HG03442 (cell line): ENCODE measurements around the gene RC3H2.
"Not testable (repeated sequence)": the region's sequence is repeated elsewhere in the genome, so short reads cannot be mapped to it uniquely, and the experiment has no call there.

ENCODE experiments used
- ATAC-seq: cut with Tn5 transposase; IDR thresholded peaks from one replicate; pipeline ENCODE4 v1.9.1; 2021; ENCODE audit warnings: mild to moderate bottlenecking, moderate library complexity; ENCODE audit not compliant: unreplicated experiment

Gene RC3H2

GRCh38 chr9:122848256-122848943 lies 56.8 kb downstream of the RC3H2 start:
- no peak for ATAC-seq

- no peak for ATAC-seq
These were observed 58.7 kb downstream of the RC3H2 start for GRCh38 chr9:122846371-122846940.

- no peak for ATAC-seq
These were observed 60.0 kb downstream of the RC3H2 start for GRCh38 chr9:122845116-122845515.

- no peak for ATAC-seq
These were observed 61.0 kb downstream of the RC3H2 start for GRCh38 chr9:122844137-122844536.

- ATAC-seq: no peak
These were observed 63.7 kb downstream of the RC3H2 start for GRCh38 chr9:122841501-122841900.

GRCh38 chr9:122838441-122838840 lies 66.7 kb downstream of the RC3H2 start:
- ATAC-seq: not testable (repeated sequence)

- no peak for ATAC-seq
These were observed 67.8 kb downstream of the RC3H2 start for GRCh38 chr9:122837266-122837850.

- ATAC-seq: no peak
These were observed 69.8 kb downstream of the RC3H2 start for GRCh38 chr9:122835313-122835731.

GRCh38 chr9:122832194-122832593 lies 73.0 kb downstream of the RC3H2 start:
- no peak for ATAC-seq

- not testable (repeated sequence) for ATAC-seq
These were observed 76.2 kb downstream of the RC3H2 start for GRCh38 chr9:122828965-122829284.

- ATAC-seq: peak; percentile 16
These were observed 77.4 kb downstream of the RC3H2 start for GRCh38 chr9:122827761-122828093.

GRCh38 chr9:122822938-122823337 lies 82.2 kb downstream of the RC3H2 start:
- ATAC-seq: no peak

- ATAC-seq: no peak
These were observed 83.1 kb downstream of the RC3H2 start for GRCh38 chr9:122822056-122822455.

GRCh38 chr9:122821278-122821943 lies 83.7 kb downstream of the RC3H2 start:
- no peak for ATAC-seq

GRCh38 chr9:122820490-122820845 lies 84.7 kb downstream of the RC3H2 start:
- no peak for ATAC-seq

- no peak for ATAC-seq
These were observed 85.2 kb downstream of the RC3H2 start for GRCh38 chr9:122819791-122820489.

- no peak for ATAC-seq
These were observed 85.8 kb downstream of the RC3H2 start for GRCh38 chr9:122819326-122819725.

- no peak for ATAC-seq
These were observed 88.8 kb downstream of the RC3H2 start for GRCh38 chr9:122816163-122816867.

GRCh38 chr9:122815544-122815943 lies 89.6 kb downstream of the RC3H2 start:
- no peak for ATAC-seq

- no peak for ATAC-seq
These were observed 90.6 kb downstream of the RC3H2 start for GRCh38 chr9:122814545-122814944.

GRCh38 chr9:122812736-122813135 lies 92.4 kb downstream of the RC3H2 start:
- ATAC-seq: no peak
